Loucy (cell line): ENCODE results near the gene NNMT.
"Not testable (repeated sequence)": the region's sequence is repeated elsewhere in the genome, so short reads cannot be mapped to it uniquely, and the experiment has no call there.

ENCODE experiments used
- H2AFZ ChIP-seq: fragments of 200-600 bp; sonication (generic); 2 replicates; pipeline ENCODE4 v1.6.0; 2016; ENCODE audit warnings: antibody characterized with exemption, mild to moderate bottlenecking, low read length, moderate library complexity
- H3F3A ChIP-seq: fragments of 200-600 bp; 2 replicates; pipeline ENCODE4 v1.6.0; 2016; ENCODE audit warnings: antibody characterized with exemption, low read depth, mild to moderate bottlenecking
- H3K27me3 ChIP-seq: fragments of 200-600 bp; sonication (generic); 2 replicates; pipeline ENCODE4 v1.6.1; 2014; ENCODE audit warnings: low read length, mild to moderate bottlenecking; ENCODE audit not compliant: insufficient read depth, poor library complexity, severe bottlenecking
- H3K36me3 ChIP-seq: fragments of 200-600 bp; sonication (generic); 2 replicates; pipeline ENCODE4 v1.6.1; 2016; ENCODE audit warnings: low read length; ENCODE audit not compliant: insufficient read depth
- H3K4me1 ChIP-seq: fragments of 200-600 bp; sonication (generic); 2 replicates; pipeline ENCODE4 v1.5.1; 2014; ENCODE audit warnings: low read length, mild to moderate bottlenecking; ENCODE audit not compliant: insufficient read depth, poor library complexity, severe bottlenecking
- H3K4me2 ChIP-seq: fragments of 200-600 bp; sonication (generic); 2 replicates; pipeline ENCODE4 v1.6.0; 2014; ENCODE audit warnings: antibody characterized with exemption, low read length, low read depth, mild to moderate bottlenecking; ENCODE audit not compliant: poor library complexity, severe bottlenecking
- H3K4me3 ChIP-seq: fragments of 200-600 bp; sonication (generic); 2 replicates; pipeline ENCODE4 v1.5.1; 2014; ENCODE audit warnings: low read length, mild to moderate bottlenecking, mixed read lengths; ENCODE audit not compliant: poor library complexity, severe bottlenecking
- H3K79me2 ChIP-seq: fragments of 200-600 bp; sonication (generic); 2 replicates; pipeline ENCODE4 v1.6.1; 2014; ENCODE audit warnings: low read length; ENCODE audit not compliant: insufficient read depth
- H3K9ac ChIP-seq: fragments of 200-600 bp; sonication (generic); 2 replicates; pipeline ENCODE4 v1.6.0; 2014; ENCODE audit warnings: mild to moderate bottlenecking, low read depth, low read length, moderate library complexity; ENCODE audit not compliant: poor library complexity, severe bottlenecking
- H3K9me2 ChIP-seq: fragments of 200-600 bp; sonication (generic); replicated peaks from 2 replicates; pipeline ENCODE4 v1.6.1; 2016; ENCODE audit warnings: low read depth, low read length, mixed read lengths
- H3K9me3 ChIP-seq: fragments of 200-600 bp; sonication (generic); 2 replicates; pipeline ENCODE4 v1.6.1; 2014; ENCODE audit warnings: mild to moderate bottlenecking, antibody characterized with exemption, low read length, low read depth; ENCODE audit not compliant: insufficient read depth
- H4K20me1 ChIP-seq: fragments of 200-600 bp; sonication (generic); 2 replicates; pipeline ENCODE4 v1.6.0; 2014; ENCODE audit warnings: antibody characterized with exemption, low read length, mild to moderate bottlenecking; ENCODE audit not compliant: insufficient read depth, poor library complexity, severe bottlenecking
- EZH2phosphoT487 ChIP-seq: fragments of 200-600 bp; IDR thresholded peaks from 2 replicates; pipeline ENCODE4 v1.6.1; 2018; ENCODE audit warnings: antibody characterized with exemption, mild to moderate bottlenecking, moderate library complexity, borderline replicate concordance
- TF ChIP-seq, protein P1 (sequence below): fragments of 200-600 bp; sonication (generic); conservative IDR thresholded peaks from 2 replicates; pipeline ENCODE4 v1.5.1; 2014; ENCODE audit warnings: mild to moderate bottlenecking, antibody characterized with exemption, low read length

NNMT gene

DNA sequence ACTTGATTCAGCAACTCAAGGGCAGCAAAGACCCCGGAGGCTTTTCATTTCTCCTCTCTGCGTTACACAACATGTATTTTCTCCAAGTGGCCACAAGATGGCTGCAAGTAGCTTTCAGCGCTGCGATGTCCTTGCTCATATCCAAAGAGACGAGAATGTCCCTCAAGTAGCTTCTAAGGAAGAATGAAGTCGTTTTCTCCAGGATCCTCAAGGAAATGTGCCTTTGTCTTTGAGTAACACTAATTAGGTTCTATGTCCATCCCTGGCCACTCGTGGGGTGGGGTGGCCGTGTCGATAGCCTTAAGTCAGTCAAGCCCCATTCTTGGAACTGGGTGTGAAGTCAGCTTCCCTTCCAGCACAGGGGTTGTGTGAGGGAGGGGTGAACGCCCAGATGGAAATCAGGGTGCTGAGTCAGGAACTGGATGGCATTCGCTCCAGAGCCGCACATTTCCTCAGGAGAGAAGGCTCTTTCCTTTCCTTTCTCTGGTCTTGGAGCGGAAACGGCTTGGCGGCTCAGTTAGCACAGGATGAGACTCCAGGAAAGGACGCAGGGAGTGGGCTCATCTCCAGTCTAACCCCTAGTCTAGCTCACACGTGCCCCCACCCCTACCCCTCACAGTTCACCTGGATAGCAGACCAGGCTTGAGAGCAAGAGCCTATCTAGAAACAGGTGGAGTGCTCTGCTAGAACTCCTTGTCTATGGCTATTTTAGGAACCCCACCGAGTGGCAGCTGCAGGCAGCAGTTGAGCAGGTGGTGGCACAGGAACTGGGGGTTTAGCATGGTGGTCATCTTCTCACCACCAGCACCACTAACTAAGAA is 44.3 kb downstream of the NNMT start:
- H3K4me3 ChIP-seq, result peak overlapping the region; percentile 63
- H3K9me2 ChIP-seq, result no peaks in the 10 kb centered on the region
- H3K9me3 ChIP-seq, result no peaks in the 10 kb centered on the region
- H4K20me1 ChIP-seq, result no peaks in the 10 kb centered on the region
- no peaks in the 10 kb centered on the region for H3F3A ChIP-seq
- peak overlapping the region; percentile 83 for H3K4me2 ChIP-seq
- H3K36me3 ChIP-seq, result no peaks in the 10 kb centered on the region
- H2AFZ ChIP-seq, result peak overlapping the region; percentile 93
- no peaks in the 10 kb centered on the region for H3K27me3 ChIP-seq
- no peak overlapping the region for H3K9ac ChIP-seq
- H3K4me1 ChIP-seq, result peaks cover 4% of the 10 kb centered on the region
- no peak for TF ChIP-seq EZH2phosphoT487
- TF ChIP-seq, protein P1, sequence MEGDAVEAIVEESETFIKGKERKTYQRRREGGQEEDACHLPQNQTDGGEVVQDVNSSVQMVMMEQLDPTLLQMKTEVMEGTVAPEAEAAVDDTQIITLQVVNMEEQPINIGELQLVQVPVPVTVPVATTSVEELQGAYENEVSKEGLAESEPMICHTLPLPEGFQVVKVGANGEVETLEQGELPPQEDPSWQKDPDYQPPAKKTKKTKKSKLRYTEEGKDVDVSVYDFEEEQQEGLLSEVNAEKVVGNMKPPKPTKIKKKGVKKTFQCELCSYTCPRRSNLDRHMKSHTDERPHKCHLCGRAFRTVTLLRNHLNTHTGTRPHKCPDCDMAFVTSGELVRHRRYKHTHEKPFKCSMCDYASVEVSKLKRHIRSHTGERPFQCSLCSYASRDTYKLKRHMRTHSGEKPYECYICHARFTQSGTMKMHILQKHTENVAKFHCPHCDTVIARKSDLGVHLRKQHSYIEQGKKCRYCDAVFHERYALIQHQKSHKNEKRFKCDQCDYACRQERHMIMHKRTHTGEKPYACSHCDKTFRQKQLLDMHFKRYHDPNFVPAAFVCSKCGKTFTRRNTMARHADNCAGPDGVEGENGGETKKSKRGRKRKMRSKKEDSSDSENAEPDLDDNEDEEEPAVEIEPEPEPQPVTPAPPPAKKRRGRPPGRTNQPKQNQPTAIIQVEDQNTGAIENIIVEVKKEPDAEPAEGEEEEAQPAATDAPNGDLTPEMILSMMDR, result peak; percentile 90
- H3K79me2 ChIP-seq, result no peaks in the 10 kb centered on the region

DNA sequence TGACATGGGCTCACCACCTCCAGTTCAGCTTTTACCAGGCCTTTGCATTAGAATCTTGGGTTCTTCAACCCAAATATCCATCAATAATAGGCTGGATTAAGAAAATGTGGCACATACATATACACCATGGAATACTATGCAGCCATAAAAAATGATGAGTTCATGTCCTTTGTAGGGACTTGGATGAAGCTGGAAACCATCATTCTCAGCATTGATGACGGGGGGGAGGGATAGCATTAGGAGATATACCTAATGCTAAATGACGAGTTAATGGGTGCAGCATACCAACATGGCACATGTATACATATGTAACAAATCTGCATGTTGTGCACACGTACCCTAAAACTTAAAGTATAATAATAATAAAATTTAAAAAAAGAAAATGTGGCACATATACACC is 45.5 kb downstream of the NNMT start:
- H3F3A ChIP-seq, H3K4me1 ChIP-seq, H3K9ac ChIP-seq, H3K79me2 ChIP-seq, H3K4me3 ChIP-seq, H3K4me2 ChIP-seq, H3K27me3 ChIP-seq, H3K36me3 ChIP-seq, H3K9me2 ChIP-seq, H2AFZ ChIP-seq, H4K20me1 ChIP-seq, H3K9me3 ChIP-seq: not testable (repeated sequence)

DNA sequence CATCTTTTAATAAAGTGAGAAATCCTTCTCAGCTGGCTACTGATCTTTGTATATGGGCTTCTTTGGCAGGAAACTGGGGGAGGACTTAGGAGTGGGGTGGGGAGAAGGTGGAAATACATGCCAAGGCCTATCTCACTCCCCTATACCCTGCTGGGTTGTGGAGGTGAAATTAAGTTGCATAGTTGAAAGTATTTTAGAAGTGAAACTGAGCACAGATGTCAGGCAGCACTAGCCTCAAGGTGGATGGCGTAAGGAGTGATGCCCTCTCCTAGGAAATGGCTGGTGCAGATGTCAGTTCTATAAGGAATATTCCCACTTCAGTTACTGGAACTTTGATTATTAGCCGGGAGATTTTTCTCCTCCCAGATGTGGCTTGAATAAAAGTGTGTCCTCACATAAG is 46.3 kb downstream of the NNMT start:
- no peaks in the 10 kb centered on the region for H3K36me3 ChIP-seq
- H3K4me2 ChIP-seq, result no peak overlapping the region
- no peak overlapping the region for H2AFZ ChIP-seq
- H3K27me3 ChIP-seq, result no peaks in the 10 kb centered on the region
- no peaks in the 10 kb centered on the region for H4K20me1 ChIP-seq
- H3K9me3 ChIP-seq, result no peaks in the 10 kb centered on the region; the same call in 1 of the 2 replicates
- peaks cover 4% of the 10 kb centered on the region for H3K4me1 ChIP-seq
- TF ChIP-seq EZH2phosphoT487, result no peak
- no peaks in the 10 kb centered on the region for H3F3A ChIP-seq
- no peak overlapping the region for H3K9ac ChIP-seq
- no peak overlapping the region for H3K4me3 ChIP-seq
- H3K79me2 ChIP-seq, result no peaks in the 10 kb centered on the region
- H3K9me2 ChIP-seq, result no peaks in the 10 kb centered on the region

DNA sequence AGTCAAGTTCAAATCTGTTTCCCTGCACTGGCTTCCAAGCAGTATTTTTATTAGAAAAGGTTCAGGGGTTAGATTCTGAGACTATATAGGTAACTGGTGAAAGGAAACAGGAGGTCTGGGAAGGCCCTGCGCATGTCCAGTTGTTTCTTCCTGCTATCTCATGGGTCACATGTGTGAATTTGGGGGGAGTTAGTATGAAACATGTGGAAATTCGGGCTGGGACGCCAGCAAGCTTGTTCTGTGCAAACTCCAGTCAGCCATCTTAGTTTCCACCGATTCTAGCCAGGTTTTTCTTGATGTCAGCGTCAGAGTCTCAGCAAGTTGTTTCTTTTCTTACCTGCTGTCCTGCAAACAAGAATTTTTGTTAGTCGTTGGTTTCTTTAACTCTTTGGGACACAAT is 46.8 kb downstream of the NNMT start:
- no peaks in the 10 kb centered on the region for H3K79me2 ChIP-seq
- H3K9me2 ChIP-seq, result no peaks in the 10 kb centered on the region
- no peaks in the 10 kb centered on the region for H3K36me3 ChIP-seq
- no peaks in the 10 kb centered on the region; the same call in 1 of the 2 replicates for H3K9me3 ChIP-seq
- H3K4me1 ChIP-seq, result peaks cover 4% of the 10 kb centered on the region
- no peaks in the 10 kb centered on the region for H4K20me1 ChIP-seq
- no peak overlapping the region for H3K4me2 ChIP-seq
- no peaks in the 10 kb centered on the region for H3K27me3 ChIP-seq
- no peak overlapping the region for H3K9ac ChIP-seq
- no peak overlapping the region for H3K4me3 ChIP-seq
- TF ChIP-seq, protein P1, result no peak
- TF ChIP-seq EZH2phosphoT487, result no peak
- no peak overlapping the region for H2AFZ ChIP-seq
- H3F3A ChIP-seq, result no peaks in the 10 kb centered on the region
